Fibroblast of pulmonary artery (primary cell): ENCODE results near the gene SLCO3A1.

Source experiments
- DNase-seq: peaks from one replicate; pipeline ENCODE4 v3.0.0-alpha.2; 2010; ENCODE audit warnings: low read depth
- H3K4me3 ChIP-seq: replicated peaks from 2 replicates; pipeline ENCODE4 v1.5.1; 2011; ENCODE audit warnings: low read depth, mild to moderate bottlenecking, control low read depth, low read length, moderate library complexity
- TF ChIP-seq, protein P1 (sequence below): IDR thresholded peaks from 2 replicates; pipeline ENCODE4 v1.5.1; 2011; ENCODE audit warnings: mild to moderate bottlenecking, control low read depth, low read length, inconsistent platforms; ENCODE audit errors: missing control alignments

The SLCO3A1 gene

DNA sequence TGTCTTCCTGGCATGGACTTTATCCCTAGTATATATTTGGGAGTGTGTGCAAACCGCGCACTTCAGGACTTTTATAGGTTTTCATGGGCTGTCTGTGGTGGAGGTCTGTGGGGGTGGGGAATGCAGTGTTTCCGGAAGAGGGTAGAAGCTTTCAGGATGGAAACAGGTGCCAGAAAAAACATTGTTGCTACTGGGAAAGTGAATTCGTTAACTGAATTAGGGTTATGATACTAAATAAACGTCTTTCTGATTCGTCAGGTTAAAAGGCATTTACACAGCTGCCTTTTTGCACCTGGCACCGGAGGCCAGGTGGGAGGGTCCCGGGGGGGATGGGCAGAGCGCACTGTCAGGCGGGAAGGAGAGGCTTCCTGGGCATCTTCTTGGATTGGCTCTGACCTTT is 62.1 kb downstream of the SLCO3A1 start:
- no peak overlapping the region for H3K4me3 ChIP-seq
- DNase-seq, result no peak
- TF ChIP-seq, protein P1, sequence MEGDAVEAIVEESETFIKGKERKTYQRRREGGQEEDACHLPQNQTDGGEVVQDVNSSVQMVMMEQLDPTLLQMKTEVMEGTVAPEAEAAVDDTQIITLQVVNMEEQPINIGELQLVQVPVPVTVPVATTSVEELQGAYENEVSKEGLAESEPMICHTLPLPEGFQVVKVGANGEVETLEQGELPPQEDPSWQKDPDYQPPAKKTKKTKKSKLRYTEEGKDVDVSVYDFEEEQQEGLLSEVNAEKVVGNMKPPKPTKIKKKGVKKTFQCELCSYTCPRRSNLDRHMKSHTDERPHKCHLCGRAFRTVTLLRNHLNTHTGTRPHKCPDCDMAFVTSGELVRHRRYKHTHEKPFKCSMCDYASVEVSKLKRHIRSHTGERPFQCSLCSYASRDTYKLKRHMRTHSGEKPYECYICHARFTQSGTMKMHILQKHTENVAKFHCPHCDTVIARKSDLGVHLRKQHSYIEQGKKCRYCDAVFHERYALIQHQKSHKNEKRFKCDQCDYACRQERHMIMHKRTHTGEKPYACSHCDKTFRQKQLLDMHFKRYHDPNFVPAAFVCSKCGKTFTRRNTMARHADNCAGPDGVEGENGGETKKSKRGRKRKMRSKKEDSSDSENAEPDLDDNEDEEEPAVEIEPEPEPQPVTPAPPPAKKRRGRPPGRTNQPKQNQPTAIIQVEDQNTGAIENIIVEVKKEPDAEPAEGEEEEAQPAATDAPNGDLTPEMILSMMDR, result no peak

DNA sequence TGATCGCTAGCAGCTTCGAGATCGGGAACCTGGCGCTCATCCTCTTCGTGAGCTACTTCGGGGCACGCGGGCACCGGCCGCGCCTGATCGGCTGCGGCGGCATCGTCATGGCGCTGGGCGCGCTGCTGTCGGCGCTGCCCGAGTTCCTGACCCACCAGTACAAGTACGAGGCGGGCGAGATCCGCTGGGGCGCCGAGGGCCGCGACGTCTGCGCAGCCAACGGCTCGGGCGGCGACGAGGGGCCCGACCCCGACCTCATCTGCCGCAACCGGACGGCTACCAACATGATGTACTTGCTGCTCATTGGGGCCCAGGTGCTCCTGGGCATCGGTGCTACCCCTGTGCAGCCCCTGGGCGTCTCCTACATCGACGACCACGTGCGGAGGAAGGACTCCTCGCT is 62.5 kb downstream of the SLCO3A1 start:
- DNase-seq, result no peak
- TF ChIP-seq, protein P1, result no peak
- no peak overlapping the region for H3K4me3 ChIP-seq

DNA sequence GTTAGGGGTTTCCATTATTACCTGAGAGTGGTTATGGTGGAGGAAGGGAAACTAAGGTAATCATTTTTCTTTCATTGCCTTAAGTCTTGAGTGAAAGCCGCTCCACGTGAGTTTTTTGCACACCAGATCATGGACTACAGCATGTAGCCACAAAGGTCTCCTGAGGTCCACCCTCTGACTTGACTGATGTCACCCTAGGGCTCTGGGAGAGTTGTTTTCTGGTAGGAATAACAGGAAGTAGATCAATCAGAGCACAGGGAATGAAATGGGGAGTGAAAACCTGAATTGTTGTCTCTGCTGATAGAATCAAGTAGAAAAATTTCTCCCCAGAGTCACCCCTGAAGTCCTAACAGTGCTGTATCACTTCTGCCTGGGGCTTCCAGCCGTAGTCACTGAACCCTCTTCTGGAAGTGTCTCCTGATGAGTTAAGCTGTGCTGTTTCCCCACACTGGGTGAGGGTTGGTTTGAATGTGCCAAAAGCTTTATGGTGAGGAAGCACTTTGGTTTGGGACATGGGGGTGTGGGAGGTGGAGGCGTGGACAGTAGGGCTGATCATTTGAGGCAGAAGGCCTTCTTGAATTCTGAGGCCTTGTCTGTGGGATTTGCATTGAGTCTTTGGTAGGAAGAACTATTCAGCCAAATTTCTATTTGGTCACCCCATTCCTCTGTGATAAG is 64.3 kb downstream of the SLCO3A1 start:
- no peak for DNase-seq
- TF ChIP-seq, protein P1, result no peak
- no peak overlapping the region for H3K4me3 ChIP-seq

DNA sequence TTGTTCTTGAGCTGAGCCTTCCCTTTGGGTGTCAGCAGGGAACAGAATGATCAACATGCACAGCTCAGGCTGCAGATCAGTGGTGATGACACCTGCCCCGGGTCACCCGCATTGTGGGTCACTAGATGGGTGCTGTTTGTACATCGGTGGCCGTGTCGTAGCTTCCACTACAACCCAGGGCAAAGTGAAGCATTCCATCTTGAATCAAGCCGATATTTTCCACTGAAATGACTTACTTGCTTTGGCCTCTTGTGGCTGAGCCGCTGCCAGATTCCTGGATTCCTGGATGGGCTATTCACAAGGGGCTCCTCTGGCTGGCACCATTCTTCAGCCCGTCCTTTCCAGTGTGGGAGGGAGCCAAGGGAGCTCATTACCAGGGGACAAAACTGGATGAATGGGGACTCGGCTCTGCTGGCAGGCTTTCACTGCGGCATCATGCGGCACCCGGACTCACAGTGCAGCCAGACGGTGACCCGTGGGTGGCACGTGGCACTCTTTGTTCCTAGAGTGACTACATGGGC is 65.6 kb downstream of the SLCO3A1 start:
- TF ChIP-seq, protein P1, result no peak
- DNase-seq, result no peak
- H3K4me3 ChIP-seq, result no peak overlapping the region

DNA sequence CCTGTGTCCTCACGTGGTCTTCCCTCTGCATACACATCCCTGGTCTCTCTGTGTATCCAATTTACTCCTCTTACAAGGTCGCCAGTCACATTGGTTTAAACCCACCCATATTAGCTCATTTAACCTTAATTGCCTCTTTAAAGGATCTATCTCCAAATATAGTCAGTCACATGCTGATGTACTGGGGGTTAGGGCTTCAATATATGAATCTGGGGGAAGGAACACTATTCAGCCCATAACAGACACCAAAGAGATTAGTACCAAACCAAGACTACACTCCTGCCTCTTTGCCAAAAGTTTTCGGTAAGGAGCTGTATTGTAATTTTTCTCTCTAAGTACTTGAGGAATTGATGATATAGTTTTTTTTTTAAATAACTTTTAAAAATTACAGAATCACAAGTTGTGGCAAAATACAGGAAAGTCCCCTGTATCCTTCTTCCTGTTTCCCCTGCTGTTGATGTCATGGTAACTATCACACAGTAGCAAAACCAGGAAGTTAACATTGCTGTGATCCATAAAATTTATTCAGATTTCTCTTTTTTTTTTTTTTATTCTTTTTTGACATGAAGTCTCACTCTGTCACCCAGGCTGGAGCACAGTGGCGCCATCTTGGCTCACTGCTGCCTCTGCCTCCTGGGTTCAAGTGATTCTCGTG is 67.8 kb downstream of the SLCO3A1 start:
- no peak overlapping the region for H3K4me3 ChIP-seq
- DNase-seq, result peak; percentile 65

DNA sequence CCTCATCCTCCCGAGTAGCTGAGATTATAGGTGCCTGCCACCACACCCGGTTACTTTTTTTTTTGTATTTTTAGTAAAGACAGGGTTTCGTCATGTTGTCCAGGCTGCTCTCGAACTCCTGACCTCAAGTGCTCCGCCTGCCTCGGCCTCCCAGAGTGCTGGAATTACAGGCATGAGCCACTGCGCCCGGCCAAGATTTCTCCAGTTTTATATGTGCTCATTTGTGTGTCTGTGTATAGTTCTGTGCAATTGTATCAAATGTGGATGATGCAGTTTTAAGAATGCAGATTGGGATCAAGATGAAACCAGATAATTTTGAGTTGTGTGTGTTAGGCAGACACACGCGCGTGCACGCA is 68.3 kb downstream of the SLCO3A1 start:
- DNase-seq, result no peak
- TF ChIP-seq, protein P1, result no peak
- no peak overlapping the region for H3K4me3 ChIP-seq

More for the DNA sequence above, 67.8 kb downstream of the SLCO3A1 start:
- TF ChIP-seq, protein P1, result no peak
